Body of pancreas (tissue), 4 donors: ENCODE data around the gene GALNTL6. TPM values are rescaled to one million over a fixed set of nuclear protein-coding genes. Genes with fewer than 3 reads are reported as not detected.
A peak's percentile ranks its signal among the peaks of the same experiment; 100 is the strongest.

Source experiments
- ATAC-seq: fragments of 150-250 bp; one replicate; pipeline ENCODE4 v1.9.1; 2016
- DNase-seq, 4 donors: peaks; one replicate each; pipeline ENCODE4 v3.0.0-alpha.2; 2019
- H3K27ac ChIP-seq, 4 donors: fragments of 200-600 bp; sonication (generic); 1 replicate in 3 of 4; 2 replicates in 1 of 4; pipeline versions ENCODE4 v1.5.1 to v1.6.1; 2016 to 2019; ENCODE audit warnings: mild to moderate bottlenecking in 1 of 4, mixed read lengths in 1 of 4, moderate library complexity in 1 of 4
- H3K27me3 ChIP-seq, 2 donors: fragments of 200-600 bp; sonication (generic); one replicate each; pipeline ENCODE4 v1.6.0; 2016; ENCODE audit warnings: mild to moderate bottlenecking in 1 of 2
- H3K36me3 ChIP-seq, 2 donors: fragments of 200-600 bp; sonication (generic); replicated peaks in 1 of 2; 2 replicates each; pipeline ENCODE4 v1.5.1; 2016; ENCODE audit warnings: low read depth in 2 of 2; ENCODE audit not compliant: insufficient read depth in 1 of 2
- H3K4me1 ChIP-seq: fragments of 200-600 bp; sonication (generic); one replicate; pipeline ENCODE4 v1.6.0; 2016
- H3K4me3 ChIP-seq, 2 donors: fragments of 200-600 bp; sonication (generic); 1 replicate in 1 of 2; 2 replicates in 1 of 2; pipeline ENCODE4 v1.5.1; 2016 to 2019
- H3K9me3 ChIP-seq, 3 donors: fragments of 200-600 bp; sonication (generic); 1 replicate in 2 of 3; 2 replicates in 1 of 3; pipeline ENCODE4 v1.5.1; 2016
- POLR2A ChIP-seq, 3 donors: fragments of 450-650 bp; IDR thresholded peaks; one replicate each; pipeline ENCODE4 v1.6.1; 2016; ENCODE audit warnings: antibody characterized with exemption in 3 of 3, mild to moderate bottlenecking in 2 of 3
- WGBS, 2 donors: methylation state at CpG; one replicate each; pipeline ENCODE4 v1.1.5; 2017; 5-methylcytosine and 5-hydroxymethylcytosine counted together
- intact Hi-C: fragments of 100-400 bp; cut with DNase I; formaldehyde crosslinking; loops from one replicate; pipeline ENCODE4 v1.15.1; 2023
- total RNA-seq, 2 donors: library from RNA; depleted of rRNA; stranded (reverse); fragments of >200 nt; gene quantifications; one replicate each; pipeline ENCODE4 v1.1.0, GENCODE V29; 2016
- TF ChIP-seq, protein P1 (sequence below), 7 experiments: fragments of 450-650 bp in 4 of 7; fragments of 200-600 bp in 3 of 7; sonication (generic) in 3 of 7; IDR thresholded peaks; one replicate each; pipeline ENCODE4 v1.5.1; 2016 to 2019; ENCODE audit warnings: antibody characterized with exemption in 7 of 7

Gene GALNTL6
- total RNA-seq, 2 donors from 2014 or later = 0.26 TPM; not detected in 1

DNA sequence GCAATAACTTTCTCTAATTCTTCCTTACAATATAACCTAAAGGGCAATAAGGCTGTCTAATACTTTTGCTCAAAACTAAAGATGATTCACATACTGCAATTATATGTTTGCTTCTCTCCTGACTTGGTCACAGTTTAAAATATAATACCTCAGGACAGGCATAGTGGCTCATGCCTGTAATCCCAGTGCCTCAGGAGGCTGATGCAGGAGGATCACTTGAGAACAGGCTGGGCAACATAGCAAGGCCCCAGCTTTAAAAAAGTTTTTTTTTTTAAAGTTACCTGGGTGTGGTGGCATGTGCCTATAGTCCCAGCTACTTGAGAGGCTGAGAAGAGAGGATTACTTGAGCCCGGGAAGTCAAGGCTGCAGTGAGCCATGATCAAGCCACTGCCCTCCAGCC, 1125.7 kb downstream of the GALNTL6 start:
- H3K27ac ChIP-seq = no peak overlapping the region
- no peaks in the 10 kb centered on the region for H3K36me3 ChIP-seq
- H3K9me3 ChIP-seq = no peaks in the 10 kb centered on the region
- WGBS, 2 donors = 95% methylated on average over 1 of the region's 1 CpG
- ATAC-seq (no peak), DNase-seq (no peak)
- no peak overlapping the region for H3K4me3 ChIP-seq
- H3K4me1 ChIP-seq = peaks cover 9% of the 10 kb centered on the region
- intact Hi-C loops = no loop called here
- no peaks in the 10 kb centered on the region for H3K27me3 ChIP-seq
- no peak for TF ChIP-seq POLR2A (IDR thresholded peaks at IDR 0.05)
- TF ChIP-seq, protein P1, sequence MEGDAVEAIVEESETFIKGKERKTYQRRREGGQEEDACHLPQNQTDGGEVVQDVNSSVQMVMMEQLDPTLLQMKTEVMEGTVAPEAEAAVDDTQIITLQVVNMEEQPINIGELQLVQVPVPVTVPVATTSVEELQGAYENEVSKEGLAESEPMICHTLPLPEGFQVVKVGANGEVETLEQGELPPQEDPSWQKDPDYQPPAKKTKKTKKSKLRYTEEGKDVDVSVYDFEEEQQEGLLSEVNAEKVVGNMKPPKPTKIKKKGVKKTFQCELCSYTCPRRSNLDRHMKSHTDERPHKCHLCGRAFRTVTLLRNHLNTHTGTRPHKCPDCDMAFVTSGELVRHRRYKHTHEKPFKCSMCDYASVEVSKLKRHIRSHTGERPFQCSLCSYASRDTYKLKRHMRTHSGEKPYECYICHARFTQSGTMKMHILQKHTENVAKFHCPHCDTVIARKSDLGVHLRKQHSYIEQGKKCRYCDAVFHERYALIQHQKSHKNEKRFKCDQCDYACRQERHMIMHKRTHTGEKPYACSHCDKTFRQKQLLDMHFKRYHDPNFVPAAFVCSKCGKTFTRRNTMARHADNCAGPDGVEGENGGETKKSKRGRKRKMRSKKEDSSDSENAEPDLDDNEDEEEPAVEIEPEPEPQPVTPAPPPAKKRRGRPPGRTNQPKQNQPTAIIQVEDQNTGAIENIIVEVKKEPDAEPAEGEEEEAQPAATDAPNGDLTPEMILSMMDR (IDR thresholded peaks at IDR 0.05) = no peak

DNA sequence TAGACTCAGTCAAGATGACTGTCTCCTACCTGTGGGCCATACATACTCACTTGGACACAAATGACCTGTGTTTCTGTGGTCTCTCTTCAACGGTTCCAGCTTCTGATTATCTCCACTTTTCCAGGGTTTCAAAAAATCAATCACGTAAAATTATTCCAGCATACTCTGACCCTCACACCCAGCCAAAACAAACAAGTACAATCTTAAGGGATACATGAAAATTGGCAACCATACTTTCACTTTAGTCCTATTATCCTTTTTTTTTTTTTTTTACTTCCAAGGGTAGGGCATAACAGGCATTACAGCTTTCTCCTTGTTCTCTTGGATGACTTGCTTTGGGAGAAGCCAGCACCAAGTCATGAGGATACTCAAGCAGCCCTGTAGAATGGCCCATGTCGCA, 1129.6 kb downstream of the GALNTL6 start:
- no peaks in the 10 kb centered on the region for H3K36me3 ChIP-seq
- 30 to 34% methylated on average over 3 of the region's 3 CpGs for WGBS, 2 donors
- ATAC-seq = peak; percentile 48
- peak in 1 of 4 donors; percentile 13 for DNase-seq
- TF ChIP-seq, protein P1 (IDR thresholded peaks at IDR 0.05) = no peak
- no peak for TF ChIP-seq POLR2A (IDR thresholded peaks at IDR 0.05)
- no peak overlapping the region for H3K27ac ChIP-seq
- no peaks in the 10 kb centered on the region for H3K9me3 ChIP-seq
- intact Hi-C loops = no loop called here
- no peaks in the 10 kb centered on the region for H3K27me3 ChIP-seq
- H3K4me1 ChIP-seq = peaks cover 9% of the 10 kb centered on the region
- no peak overlapping the region for H3K4me3 ChIP-seq

DNA sequence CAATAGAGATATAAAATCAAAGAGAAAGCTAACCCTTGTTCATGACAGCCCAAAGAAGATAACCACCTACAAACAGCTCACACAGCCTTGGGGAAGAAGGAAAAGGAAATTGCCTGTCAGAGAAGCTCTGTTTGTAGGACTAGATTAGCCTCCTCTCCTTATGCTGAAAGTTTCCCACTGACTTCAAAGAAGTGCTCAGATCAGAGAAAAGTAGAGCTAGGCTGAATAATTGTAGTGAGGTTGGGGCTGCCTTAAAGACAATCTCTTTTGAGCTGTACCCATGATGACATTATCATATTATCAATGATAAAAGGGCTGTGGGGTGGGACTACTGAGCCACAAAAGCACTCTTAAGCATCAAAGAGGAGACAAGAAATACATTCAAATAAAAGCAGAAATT, 1132.4 kb downstream of the GALNTL6 start:
- TF ChIP-seq, protein P1 (IDR thresholded peaks at IDR 0.05) = no peak
- no peak for TF ChIP-seq POLR2A (IDR thresholded peaks at IDR 0.05)
- intact Hi-C loops = no loop called here
- H3K4me3 ChIP-seq = no peak overlapping the region
- H3K4me1 ChIP-seq = peaks cover 9% of the 10 kb centered on the region
- DNase-seq (no peak), ATAC-seq (no peak)
- H3K27me3 ChIP-seq = no peaks in the 10 kb centered on the region
- H3K9me3 ChIP-seq = no peaks in the 10 kb centered on the region
- H3K27ac ChIP-seq = no peak overlapping the region
- H3K36me3 ChIP-seq = no peaks in the 10 kb centered on the region

DNA sequence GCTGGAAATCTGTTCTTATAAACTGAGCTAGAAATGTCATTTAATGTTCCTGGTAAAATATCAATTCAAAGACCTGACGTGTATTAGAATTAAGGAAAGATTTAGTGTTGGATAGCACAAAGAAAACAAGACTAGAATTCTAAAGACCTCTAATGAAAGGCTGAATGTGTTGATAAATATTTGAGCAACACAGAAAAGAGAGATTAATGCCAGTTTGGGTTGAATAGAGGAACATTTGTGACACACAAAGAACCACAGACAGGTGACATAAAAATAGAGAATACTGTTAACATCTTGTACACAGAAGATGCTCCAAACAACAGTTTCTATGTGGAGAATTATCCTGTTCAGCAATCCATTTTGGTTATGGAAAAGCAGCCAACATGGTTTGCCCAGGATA, 1133.3 kb downstream of the GALNTL6 start:
- ATAC-seq (no peak), DNase-seq (no peak)
- Histone ChIP-seq H3K4me1 (peaks cover 9% of the 10 kb centered on the region), H3K36me3 (no peaks in the 10 kb centered on the region), H3K27ac (no peak overlapping the region), H3K9me3 (no peaks in the 10 kb centered on the region), H3K4me3 (no peak overlapping the region), H3K27me3 (no peaks in the 10 kb centered on the region)
- intact Hi-C loops = no loop called here
- TF ChIP-seq POLR2A (IDR thresholded peaks at IDR 0.05) = no peak
- TF ChIP-seq, protein P1 (IDR thresholded peaks at IDR 0.05) = no peak
- WGBS, 2 donors = 48 to 67% methylated on average over 1 of the region's 1 CpG

DNA sequence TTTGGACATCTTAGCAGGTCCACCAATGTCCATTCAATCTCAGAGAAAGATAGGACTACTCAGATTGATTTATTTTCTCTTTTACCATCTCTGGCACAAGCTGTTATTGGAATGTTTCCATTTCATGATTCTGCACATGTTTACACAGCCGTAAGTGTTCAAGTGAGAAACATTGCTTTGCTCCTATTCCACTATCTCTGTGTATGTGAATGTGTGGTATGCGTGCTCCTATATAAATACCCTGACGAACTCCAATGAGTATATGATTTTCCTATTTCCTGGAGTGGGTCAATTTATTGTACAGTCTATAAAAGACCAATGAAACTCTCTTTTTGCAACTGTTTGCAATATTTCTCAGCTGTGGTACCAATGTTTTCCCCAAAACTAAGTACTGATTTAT, 1134.4 kb downstream of the GALNTL6 start:
- H3K27ac ChIP-seq = no peak overlapping the region
- 16 to 22% methylated on average over 3 of the region's 3 CpGs for WGBS, 2 donors

More for the DNA sequence above, 1134.4 kb downstream of the GALNTL6 start:
- no peaks in the 10 kb centered on the region for H3K9me3 ChIP-seq
- intact Hi-C loops = no loop called here
- ATAC-seq (no peak), DNase-seq (no peak)
- no peak for TF ChIP-seq POLR2A (IDR thresholded peaks at IDR 0.05)
- TF ChIP-seq, protein P1 (IDR thresholded peaks at IDR 0.05) = no peak
- no peaks in the 10 kb centered on the region for H3K27me3 ChIP-seq
- H3K4me3 ChIP-seq = no peak overlapping the region
- H3K4me1 ChIP-seq = peaks cover 8% of the 10 kb centered on the region
- H3K36me3 ChIP-seq = no peaks in the 10 kb centered on the region
